Measurements from ENCODE around the gene UQCC3.
A peak's percentile ranks its signal among the peaks of the same experiment; 100 is the strongest.

The UQCC3 gene

DNA sequence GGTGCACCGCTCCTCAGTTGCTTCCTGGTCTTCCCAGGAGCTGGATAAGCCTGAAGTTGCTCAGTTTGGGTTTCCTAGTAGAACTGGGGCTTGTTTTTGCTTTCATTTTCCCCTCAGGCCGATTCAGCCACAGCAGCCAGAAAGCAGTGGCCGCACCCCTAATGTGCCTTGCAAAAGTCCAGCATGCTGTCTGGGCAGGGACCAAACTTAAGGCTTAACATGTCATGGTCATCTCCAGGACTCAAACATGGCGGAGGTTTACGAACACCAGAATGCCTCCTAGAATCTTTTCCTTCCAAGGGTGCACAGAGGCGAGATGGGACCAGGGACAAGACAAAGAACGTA is 38.5 kb downstream of the UQCC3 start:
- H3K36me3 ChIP-seq (ENCODE audit: control insufficient read depth, insufficient read depth, low read length) = peaks cover 9% of the 10 kb centered on the region; the same call in 1 of the 2 replicates
- no peaks in the 10 kb centered on the region for H3K9me3 ChIP-seq (ENCODE audit: control insufficient read depth, insufficient read depth, low read length)
- H3K27ac ChIP-seq (ENCODE audit: low read length) = peak overlapping the region; percentile 11
- DNase-seq (ENCODE audit: low read depth, low spot score) = no peak
- no peaks in the 10 kb centered on the region; the same call in 1 of the 2 replicates for H3K4me1 ChIP-seq (ENCODE audit: control insufficient read depth, insufficient read depth, low read length)
- WGBS (ENCODE audit: insufficient coverage, insufficient read length) = no CpG with 5 or more reads among the region's 7 CpGs
- no peaks in the 10 kb centered on the region for H3K27me3 ChIP-seq (ENCODE audit: control insufficient read depth, insufficient read depth, low read length)
- H3K4me3 ChIP-seq (ENCODE audit: low read length) = peak overlapping the region; percentile 50; the same call in 1 of the 2 replicates

DNA sequence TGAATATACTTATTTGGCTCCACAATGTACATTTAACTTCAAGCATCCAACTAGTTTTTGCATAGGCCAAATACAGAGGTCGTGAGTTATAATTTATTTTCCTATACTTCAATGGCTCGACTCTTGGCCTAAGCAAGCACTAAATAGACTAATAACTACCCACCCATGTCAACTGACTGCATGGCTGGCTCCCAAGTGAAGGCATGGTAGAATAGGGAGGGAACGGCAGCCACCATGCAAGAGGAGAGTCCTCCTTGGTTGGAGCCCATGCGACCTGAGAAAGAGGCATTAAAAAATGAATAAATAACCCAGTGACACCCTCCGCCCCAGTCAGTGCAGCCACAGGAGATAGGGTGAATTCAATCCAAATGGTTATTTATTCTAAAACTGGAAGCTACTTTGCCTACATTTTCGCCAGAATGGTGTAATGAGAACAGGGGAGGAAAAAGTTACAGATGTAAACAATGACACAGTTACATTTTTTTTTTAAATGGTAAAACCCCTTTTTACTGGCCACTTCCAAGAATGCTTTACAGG is 40.9 kb downstream of the UQCC3 start:
- H3K27me3 ChIP-seq (ENCODE audit: control insufficient read depth, insufficient read depth, low read length) = no peaks in the 10 kb centered on the region
- H3K9me3 ChIP-seq (ENCODE audit: control insufficient read depth, insufficient read depth, low read length) = no peaks in the 10 kb centered on the region
- DNase-seq (ENCODE audit: low read depth, low spot score) = no peak
- no peak overlapping the region for H3K27ac ChIP-seq (ENCODE audit: low read length)
- peaks cover 14% of the 10 kb centered on the region; the same call in 1 of the 2 replicates for H3K36me3 ChIP-seq (ENCODE audit: control insufficient read depth, insufficient read depth, low read length)
- WGBS (ENCODE audit: insufficient coverage, insufficient read length) = no CpG with 5 or more reads among the region's 6 CpGs
- no peak overlapping the region for H3K4me3 ChIP-seq (ENCODE audit: low read length)
- no peaks in the 10 kb centered on the region; the same call in 1 of the 2 replicates for H3K4me1 ChIP-seq (ENCODE audit: control insufficient read depth, insufficient read depth, low read length)

- H3K9me3 ChIP-seq (ENCODE audit: control insufficient read depth, insufficient read depth, low read length) = no peaks in the 10 kb centered on the region
- no peaks in the 10 kb centered on the region; the same call in 1 of the 2 replicates for H3K4me1 ChIP-seq (ENCODE audit: control insufficient read depth, insufficient read depth, low read length)
- no peak for DNase-seq (ENCODE audit: low read depth, low spot score)
- no peak overlapping the region for H3K4me3 ChIP-seq (ENCODE audit: low read length)
- H3K27ac ChIP-seq (ENCODE audit: low read length) = no peak overlapping the region
- WGBS (ENCODE audit: insufficient coverage, insufficient read length) = no CpG with 5 or more reads among the region's 3 CpGs
- H3K36me3 ChIP-seq (ENCODE audit: control insufficient read depth, insufficient read depth, low read length) = peaks cover 14% of the 10 kb centered on the region; the same call in 1 of the 2 replicates
- no peaks in the 10 kb centered on the region for H3K27me3 ChIP-seq (ENCODE audit: control insufficient read depth, insufficient read depth, low read length)
Observed at GRCh38 chr11:62712861-62713260, 41.4 kb downstream of the UQCC3 start.

GRCh38 chr11:62713343-62713742 is 41.9 kb downstream of the UQCC3 start:
- Histone ChIP-seq H3K4me1 (ENCODE audit: control insufficient read depth, insufficient read depth, low read length) (no peaks in the 10 kb centered on the region; the same call in 1 of the 2 replicates), H3K4me3 (ENCODE audit: low read length) (no peak overlapping the region), H3K27me3 (ENCODE audit: control insufficient read depth, insufficient read depth, low read length) (no peaks in the 10 kb centered on the region), H3K9me3 (ENCODE audit: control insufficient read depth, insufficient read depth, low read length) (no peaks in the 10 kb centered on the region), H3K27ac (ENCODE audit: low read length) (no peak overlapping the region), H3K36me3 (ENCODE audit: control insufficient read depth, insufficient read depth, low read length) (peaks cover 14% of the 10 kb centered on the region; the same call in 1 of the 2 replicates)
- no peak for DNase-seq (ENCODE audit: low read depth, low spot score)
- no CpG with 5 or more reads among the region's 2 CpGs for WGBS (ENCODE audit: insufficient coverage, insufficient read length)

DNA sequence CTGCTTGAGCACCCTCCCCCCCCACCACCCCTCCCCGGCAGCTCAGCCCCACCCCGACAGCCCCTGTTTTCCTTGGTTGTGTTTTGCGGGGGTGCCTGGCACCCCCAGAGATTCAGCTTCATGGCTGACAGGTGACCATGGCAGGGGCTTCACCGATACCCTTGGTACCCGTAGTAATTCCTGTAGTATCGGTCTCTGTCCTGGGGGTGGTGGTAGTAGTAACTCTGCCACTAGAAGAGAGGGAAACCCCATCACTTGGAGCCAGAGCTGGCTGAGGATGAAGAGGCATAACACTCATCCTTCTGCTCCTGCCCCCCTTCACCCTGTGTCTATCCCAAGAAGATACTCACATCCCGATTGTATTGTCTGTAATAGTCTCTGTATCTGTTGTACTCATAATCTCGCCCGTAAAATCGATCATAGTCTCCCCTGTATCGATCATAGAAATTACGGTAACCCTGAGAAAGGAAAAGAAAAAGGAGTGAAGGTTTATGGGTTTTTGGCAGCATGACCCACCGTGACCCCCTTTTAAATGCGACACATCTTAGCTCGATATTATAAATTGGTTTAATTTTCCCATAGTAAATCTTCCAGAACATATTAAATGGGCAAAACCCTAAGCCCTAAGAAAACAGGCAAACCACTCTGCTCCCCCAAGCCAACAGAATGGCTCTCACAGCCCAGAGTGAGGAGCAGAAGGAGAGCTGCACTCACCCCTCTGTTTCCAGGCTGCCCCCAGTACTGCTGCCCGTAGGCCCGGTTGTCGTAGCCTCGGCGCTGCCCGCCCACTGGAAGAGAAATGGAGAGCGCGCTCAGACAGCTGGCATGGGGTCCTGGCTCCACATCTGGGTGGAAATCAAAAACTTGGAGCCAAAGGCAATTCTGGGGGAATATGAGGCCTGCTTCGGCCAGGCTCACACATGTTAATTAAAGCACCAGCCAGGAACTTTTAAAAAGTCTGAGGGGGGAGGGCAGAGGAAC is 44.0 kb downstream of the UQCC3 start:
- no CpG with 5 or more reads among the region's 24 CpGs for WGBS (ENCODE audit: insufficient coverage, insufficient read length)
- H3K27me3 ChIP-seq (ENCODE audit: control insufficient read depth, insufficient read depth, low read length) = no peaks in the 10 kb centered on the region
- H3K36me3 ChIP-seq (ENCODE audit: control insufficient read depth, insufficient read depth, low read length) = peaks cover 23% of the 10 kb centered on the region
- no peak for DNase-seq (ENCODE audit: low read depth, low spot score)
- H3K4me3 ChIP-seq (ENCODE audit: low read length) = no peak overlapping the region
- H3K9me3 ChIP-seq (ENCODE audit: control insufficient read depth, insufficient read depth, low read length) = no peaks in the 10 kb centered on the region
- H3K27ac ChIP-seq (ENCODE audit: low read length) = no peak overlapping the region
- H3K4me1 ChIP-seq (ENCODE audit: control insufficient read depth, insufficient read depth, low read length) = no peaks in the 10 kb centered on the region

GRCh38 chr11:62716206-62716605 is 44.7 kb downstream of the UQCC3 start:
- Histone ChIP-seq H3K27ac (ENCODE audit: low read length) (no peak overlapping the region), H3K9me3 (ENCODE audit: control insufficient read depth, insufficient read depth, low read length) (no peaks in the 10 kb centered on the region), H3K4me1 (ENCODE audit: control insufficient read depth, insufficient read depth, low read length) (no peaks in the 10 kb centered on the region), H3K36me3 (ENCODE audit: control insufficient read depth, insufficient read depth, low read length) (peaks cover 27% of the 10 kb centered on the region), H3K27me3 (ENCODE audit: control insufficient read depth, insufficient read depth, low read length) (no peaks in the 10 kb centered on the region), H3K4me3 (ENCODE audit: low read length) (no peak overlapping the region)
- DNase-seq (ENCODE audit: low read depth, low spot score) = no peak
- no CpG with 5 or more reads among the region's 5 CpGs for WGBS (ENCODE audit: insufficient coverage, insufficient read length)

- no CpG with 5 or more reads among the region's 11 CpGs for WGBS (ENCODE audit: insufficient coverage, insufficient read length)
- Histone ChIP-seq H3K36me3 (ENCODE audit: control insufficient read depth, insufficient read depth, low read length) (peaks cover 27% of the 10 kb centered on the region), H3K4me3 (ENCODE audit: low read length) (no peak overlapping the region)
Observed at GRCh38 chr11:62716816-62717215, 45.3 kb downstream of the UQCC3 start.

DNA sequence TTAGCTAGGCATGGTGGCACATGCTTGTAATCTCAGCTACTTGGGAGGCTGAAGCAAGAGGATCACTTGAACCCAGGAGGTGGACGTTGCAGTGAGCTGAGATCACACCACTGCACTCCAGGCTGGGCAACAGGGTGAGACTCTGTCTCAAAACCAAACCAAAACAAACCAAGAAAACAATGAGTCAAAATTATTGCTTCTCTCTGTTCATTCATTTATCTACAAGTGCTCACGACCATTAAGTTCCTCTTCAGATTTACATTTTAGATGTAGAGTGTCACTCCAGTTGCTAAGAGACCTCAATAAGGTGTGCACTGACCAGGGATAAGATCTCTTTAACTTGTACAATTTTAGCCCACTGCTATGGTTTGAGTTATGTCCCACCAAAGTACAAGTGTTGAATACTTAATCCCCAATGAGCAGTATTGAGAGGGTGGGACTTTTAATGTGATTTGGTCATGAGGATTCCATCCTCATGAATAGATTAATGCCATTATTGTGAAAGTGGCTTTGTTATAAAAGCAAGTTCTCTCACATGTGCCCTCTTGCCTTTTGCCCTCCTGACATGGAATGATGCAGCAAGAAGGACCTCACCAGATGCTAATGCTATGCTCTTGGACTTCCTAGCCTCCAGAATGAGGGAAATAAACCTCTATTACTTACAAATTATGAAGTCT is 48.0 kb downstream of the UQCC3 start:
- no peaks in the 10 kb centered on the region for H3K27me3 ChIP-seq (ENCODE audit: control insufficient read depth, insufficient read depth, low read length)
- no CpG with 5 or more reads among the region's 2 CpGs for WGBS (ENCODE audit: insufficient coverage, insufficient read length)
- H3K9me3 ChIP-seq (ENCODE audit: control insufficient read depth, insufficient read depth, low read length) = no peaks in the 10 kb centered on the region
- H3K36me3 ChIP-seq (ENCODE audit: control insufficient read depth, insufficient read depth, low read length) = peaks cover 34% of the 10 kb centered on the region
- no peaks in the 10 kb centered on the region for H3K4me1 ChIP-seq (ENCODE audit: control insufficient read depth, insufficient read depth, low read length)
- H3K4me3 ChIP-seq (ENCODE audit: low read length) = no peak overlapping the region
- no peak overlapping the region for H3K27ac ChIP-seq (ENCODE audit: low read length)
- DNase-seq (ENCODE audit: low read depth, low spot score) = no peak

More at GRCh38 chr11:62716816-62717215, 45.3 kb downstream of the UQCC3 start:
- H3K4me1 ChIP-seq (ENCODE audit: control insufficient read depth, insufficient read depth, low read length) = no peaks in the 10 kb centered on the region
- no peaks in the 10 kb centered on the region for H3K9me3 ChIP-seq (ENCODE audit: control insufficient read depth, insufficient read depth, low read length)
- H3K27ac ChIP-seq (ENCODE audit: low read length) = no peak overlapping the region
- no peak for DNase-seq (ENCODE audit: low read depth, low spot score)
- H3K27me3 ChIP-seq (ENCODE audit: control insufficient read depth, insufficient read depth, low read length) = no peaks in the 10 kb centered on the region

DNA sequence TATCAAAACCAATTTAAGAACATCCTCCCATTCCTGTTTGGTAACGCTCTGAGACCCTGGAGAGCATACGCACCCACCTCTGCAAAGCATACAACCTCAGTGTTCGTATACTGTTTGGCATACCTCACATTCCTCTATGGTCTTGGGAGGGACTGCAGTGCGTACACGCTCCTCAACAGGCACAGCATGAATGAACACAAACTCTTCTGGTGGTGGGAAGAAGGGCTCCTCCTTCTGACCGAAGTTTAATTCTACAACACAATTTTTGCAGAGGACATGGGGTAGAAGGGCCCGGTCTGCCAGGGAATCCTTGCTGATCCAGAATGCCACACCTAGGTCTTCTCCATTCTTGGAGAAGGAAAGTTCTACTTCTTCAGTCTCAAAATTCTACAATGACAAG is 50.5 kb downstream of the UQCC3 start:
- Histone ChIP-seq H3K27me3 (ENCODE audit: control insufficient read depth, insufficient read depth, low read length) (no peaks in the 10 kb centered on the region), H3K9me3 (ENCODE audit: control insufficient read depth, insufficient read depth, low read length) (no peaks in the 10 kb centered on the region), H3K4me1 (ENCODE audit: control insufficient read depth, insufficient read depth, low read length) (no peaks in the 10 kb centered on the region), H3K4me3 (ENCODE audit: low read length) (no peak overlapping the region), H3K36me3 (ENCODE audit: control insufficient read depth, insufficient read depth, low read length) (peaks cover 25% of the 10 kb centered on the region), H3K27ac (ENCODE audit: low read length) (no peak overlapping the region)
- no peak for DNase-seq (ENCODE audit: low read depth, low spot score)
- WGBS (ENCODE audit: insufficient coverage, insufficient read length) = no CpG with 5 or more reads among the region's 7 CpGs

Measured in iPS DF 6.9 (cell line).